MV-4-11 (cell line): ENCODE measurements around the gene SH3BP4.
A peak's percentile ranks its signal among the peaks of the same experiment; 100 is the strongest.

Source experiments
- DNase-seq: peaks from one replicate; lab custom pipeline; 2025; lab: John Stamatoyannopoulos, UW

The SH3BP4 gene

GRCh38 chr2:234998404-234999211 lies 46.8 kb downstream of the SH3BP4 start:
- DNase-seq: no peak

DNA sequence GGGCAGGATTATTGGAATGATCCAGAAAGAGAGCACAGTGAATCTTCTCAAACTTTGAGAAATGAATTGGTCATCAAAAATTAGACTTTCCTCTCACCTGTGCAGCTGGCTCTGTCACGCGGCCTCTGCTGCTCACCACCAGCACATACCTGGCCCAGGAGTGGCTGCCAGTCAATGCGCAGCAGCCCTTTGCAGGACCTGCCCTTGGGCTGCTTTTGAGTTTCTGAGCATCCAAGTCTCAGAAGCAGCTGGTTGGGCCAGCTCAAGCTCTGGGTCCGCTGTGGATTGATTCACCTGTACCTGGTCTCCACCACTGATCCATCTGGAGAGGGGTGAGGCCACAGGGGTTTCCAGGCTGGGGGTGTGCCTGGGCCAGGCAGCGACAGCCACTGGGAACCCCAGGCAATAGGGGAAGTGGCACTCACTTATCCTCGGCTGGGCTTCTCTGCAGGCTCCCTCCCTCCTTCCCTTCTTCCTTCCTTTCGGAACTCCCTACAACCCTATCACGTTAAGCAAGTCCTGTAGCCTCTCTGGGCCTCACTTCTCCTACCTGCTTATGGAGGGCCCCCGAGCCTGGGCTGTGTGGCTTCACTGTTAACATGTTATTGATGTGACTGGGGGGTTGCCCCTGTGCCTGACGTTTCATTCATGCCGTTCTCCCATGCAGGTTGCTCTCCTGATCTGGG lies 48.1 kb downstream of the SH3BP4 start:
- DNase-seq: no peak

DNA sequence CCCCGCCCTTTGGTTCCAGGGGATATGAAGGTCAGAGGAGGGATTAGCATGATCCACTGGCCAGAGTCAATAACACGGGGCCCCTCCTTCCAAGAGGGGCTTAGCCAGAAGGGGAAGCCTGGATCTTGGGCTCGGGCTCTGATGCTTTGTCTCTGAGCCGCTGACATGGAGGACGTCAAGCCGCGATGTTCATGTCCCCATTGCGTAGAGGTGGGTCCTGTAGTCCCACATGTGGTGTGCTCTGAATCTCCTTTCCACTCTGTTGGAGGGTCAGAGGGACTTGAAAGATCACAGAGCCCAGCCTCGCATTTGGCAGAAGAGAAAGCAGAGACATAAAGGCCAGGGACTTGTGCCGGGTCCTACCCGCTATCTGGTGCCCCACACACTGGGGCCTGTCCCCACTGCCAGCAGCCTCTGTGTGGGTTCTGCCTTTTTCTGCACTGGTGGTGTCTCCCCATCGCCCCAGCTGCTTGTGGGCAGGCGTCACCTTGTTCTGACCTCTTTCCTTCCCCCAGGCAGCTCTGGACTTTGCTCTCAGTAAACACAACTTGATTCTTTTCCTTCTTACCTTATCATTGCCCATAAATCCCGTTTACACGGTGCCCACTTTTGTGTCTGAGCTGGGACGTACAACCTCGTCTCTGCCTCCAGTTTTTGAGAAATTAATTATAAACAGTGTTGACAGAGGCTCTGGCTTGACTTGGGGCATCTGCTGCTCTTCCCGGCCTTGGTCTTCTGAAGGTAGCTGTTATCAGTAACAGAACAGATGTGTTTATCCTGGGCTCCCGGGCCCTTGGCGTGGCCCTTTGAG lies 48.8 kb downstream of the SH3BP4 start:
- DNase-seq: no peak

DNA sequence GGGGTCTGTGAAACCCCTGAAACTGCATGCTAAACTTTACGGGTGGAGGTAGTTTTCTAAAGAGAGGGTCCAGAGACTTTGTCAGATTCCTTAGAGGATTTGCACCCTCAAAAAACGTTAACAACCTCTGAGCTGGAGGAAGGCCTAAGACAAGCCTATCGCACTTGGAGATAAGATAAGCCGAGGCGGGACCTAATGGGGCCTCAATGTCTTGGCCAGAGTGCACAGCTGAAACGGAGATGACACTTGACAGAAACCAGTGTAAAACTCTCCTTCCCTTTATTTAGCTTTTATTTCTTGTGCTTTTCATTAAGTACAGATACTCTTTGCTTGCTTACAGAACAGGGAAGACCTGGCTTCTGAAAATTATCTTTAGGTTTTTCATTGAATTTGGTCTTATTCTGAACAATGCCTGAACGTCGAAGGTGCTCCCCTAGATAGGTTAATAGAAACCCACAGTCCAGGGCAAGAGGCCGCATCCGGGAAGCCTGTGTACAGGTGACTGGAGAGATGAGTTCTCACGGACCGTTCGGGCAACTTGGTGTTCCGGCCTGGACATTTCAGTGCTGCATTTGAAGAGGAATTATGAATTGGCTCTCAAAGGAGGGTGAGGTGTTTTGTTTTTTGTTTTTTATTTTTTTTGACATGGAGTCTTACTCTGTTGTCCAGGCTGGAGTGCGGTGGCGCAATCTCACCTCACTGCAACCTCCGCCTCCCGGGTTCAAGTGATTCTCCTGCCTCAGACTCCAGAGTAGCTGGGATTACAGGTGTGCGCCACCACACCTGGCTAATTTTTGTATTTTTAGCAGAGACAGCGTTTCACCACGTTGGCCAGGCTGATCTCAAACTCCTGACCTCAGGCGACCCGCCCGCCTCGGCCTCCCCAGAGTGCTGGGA lies 49.7 kb downstream of the SH3BP4 start:
- no peak for DNase-seq

DNA sequence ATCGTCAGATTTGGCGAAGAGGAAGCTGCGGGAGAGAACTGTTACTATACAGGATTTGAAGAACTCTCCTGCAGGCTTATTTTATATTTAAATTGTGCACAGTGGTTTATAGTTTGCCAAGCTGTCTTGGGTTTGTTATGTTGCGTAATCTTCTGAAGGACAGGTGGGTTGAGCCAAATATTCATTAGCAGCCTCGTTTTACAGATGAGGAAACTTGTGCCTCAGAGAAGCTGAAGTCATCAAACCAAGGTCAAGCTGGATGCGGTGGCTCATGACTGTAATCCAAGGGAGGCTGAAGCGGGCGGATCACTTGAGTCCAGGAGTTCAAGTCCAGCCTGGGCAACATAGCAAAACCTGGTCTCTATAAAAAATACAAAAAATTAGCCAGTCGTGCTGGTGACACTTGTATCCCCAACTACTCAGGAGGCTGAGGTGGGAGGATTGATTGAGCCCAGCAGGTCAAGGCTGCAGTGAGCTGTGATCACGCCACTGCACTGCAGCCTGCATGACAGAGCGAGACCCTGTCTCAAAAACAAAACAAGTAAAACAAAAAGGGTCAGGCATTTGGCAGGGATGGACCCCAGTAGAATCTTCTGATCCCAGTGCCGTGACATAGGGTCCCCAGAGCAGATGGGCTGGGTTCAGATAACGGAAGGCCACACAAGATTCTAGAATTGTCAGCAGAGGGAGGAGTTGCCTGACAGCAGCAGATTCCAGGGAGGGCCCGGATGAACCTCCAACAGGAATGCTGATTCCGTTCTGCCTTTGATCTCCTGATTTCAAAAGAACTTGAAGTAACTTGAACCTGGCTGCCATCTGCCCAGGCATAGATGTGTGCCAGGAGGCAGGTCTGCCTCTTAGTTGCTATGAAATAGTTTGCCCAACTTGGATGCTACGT lies 50.6 kb downstream of the SH3BP4 start:
- DNase-seq: peak; percentile 84

- no peak for DNase-seq
Measured at GRCh38 chr2:235003096-235003775, 51.4 kb downstream of the SH3BP4 start.

DNA sequence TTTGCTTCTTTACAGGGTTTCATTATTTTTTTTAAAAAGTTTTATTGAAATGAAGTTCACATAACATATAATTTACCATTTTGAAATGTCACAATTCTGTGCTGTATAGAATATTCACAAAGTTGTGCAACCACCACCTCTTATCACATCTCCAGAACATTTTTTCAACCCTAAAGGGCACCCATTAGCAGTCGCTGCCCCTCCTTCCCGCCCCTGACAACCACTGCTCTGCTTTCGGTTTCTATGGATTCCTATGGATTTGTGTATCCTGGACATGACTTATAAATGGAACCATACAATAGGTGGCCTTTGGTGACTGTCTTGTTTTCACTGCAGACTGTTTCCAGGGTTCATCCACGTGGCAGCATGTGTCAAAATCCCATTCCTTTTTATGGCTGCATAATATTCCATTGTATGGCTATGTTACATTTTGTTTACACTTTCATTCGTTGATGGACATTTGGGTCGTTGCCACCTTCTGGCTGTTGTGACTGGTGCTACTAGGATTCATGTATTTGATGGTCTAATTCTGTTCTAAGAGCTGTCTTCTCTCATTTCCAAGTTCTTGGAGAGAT lies 52.6 kb downstream of the SH3BP4 start:
- DNase-seq: no peak

GRCh38 chr2:235005023-235005422 lies 53.2 kb downstream of the SH3BP4 start:
- DNase-seq: no peak

- DNase-seq: no peak
Measured at GRCh38 chr2:235005603-235006259, 53.9 kb downstream of the SH3BP4 start.

DNA sequence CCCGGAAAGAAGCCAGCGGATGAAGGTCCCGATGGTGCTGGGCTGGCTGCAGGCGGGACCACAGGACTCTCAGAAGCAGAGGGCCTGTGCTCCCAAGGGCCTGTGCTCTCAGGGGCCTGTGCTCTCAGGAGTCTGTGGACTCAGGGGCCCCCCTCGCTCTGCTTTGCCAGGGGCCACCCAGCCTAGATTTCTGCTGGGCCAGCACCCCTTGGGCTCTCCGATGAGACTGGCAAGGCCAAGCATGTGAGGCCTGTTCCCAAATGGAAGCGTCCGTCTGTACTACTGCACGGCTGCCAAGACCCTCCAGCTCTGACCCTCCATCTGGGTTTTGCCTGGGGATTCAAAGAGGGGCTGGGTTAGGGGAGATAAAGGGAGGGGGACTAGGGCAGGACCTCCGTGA lies 54.6 kb downstream of the SH3BP4 start:
- no peak for DNase-seq

DNA sequence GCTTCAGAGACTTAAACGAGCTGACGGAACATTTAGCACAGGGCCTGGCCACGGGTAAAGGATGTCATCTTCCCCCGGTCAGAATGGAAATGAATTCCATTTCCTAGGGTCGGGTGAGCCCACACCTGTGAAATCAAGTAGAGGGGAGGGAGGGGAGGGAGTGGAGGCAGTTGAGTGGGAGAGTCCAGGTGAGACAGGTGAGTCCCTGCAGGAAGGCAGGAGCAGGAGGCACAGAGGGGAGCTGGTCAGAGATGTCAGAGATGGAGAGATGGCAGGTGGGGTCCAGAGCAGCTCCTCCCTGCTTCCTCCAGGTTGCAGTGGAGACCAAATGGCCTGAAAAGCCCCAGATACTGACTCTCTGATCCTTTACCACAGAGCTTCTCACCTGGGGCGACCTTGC lies 55.2 kb downstream of the SH3BP4 start:
- DNase-seq: no peak

GRCh38 chr2:235007664-235008457 lies 56.0 kb downstream of the SH3BP4 start:
- no peak for DNase-seq

DNA sequence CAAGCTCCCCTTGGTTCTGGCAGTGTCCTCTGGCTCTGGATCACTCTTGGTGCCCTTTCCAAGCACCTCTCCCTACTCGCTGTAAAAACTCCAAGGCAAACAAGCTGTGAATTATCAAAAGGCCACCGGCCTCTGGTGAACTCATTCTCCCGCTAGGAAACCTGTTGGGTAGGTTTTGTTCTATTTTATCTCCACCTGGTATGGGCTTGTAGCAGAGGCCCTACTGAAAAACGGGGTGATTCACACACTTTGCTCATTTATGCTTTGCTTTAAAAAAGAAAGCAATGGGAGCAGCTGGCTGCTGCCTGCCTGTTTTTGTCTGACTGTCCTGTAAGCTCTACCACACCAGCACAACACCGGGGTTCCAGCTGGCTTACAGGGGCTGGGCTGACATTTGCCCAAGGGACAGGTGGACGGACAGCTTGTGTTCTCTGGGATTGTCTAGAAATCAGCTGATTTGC lies 56.8 kb downstream of the SH3BP4 start:
- no peak for DNase-seq

GRCh38 chr2:235009081-235009480 lies 57.3 kb downstream of the SH3BP4 start:
- DNase-seq: no peak

- no peak for DNase-seq
Measured at GRCh38 chr2:235010117-235010714, 58.4 kb downstream of the SH3BP4 start.

DNA sequence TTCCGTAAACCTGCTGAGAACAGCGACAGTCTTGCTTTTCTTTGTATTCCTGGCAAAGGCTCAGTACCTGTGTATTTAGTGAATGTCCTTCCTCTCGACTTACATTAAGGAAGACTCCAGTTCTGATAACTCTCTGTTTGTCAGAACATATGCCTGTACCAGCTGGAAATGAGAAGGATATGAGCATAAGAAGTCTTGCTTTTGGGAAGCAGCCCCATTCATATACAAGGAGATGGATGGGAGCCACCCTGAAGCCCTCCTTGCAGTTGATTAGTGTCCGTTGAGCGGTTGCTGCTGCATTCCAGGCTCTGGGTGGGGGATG lies 59.8 kb downstream of the SH3BP4 start:
- no peak for DNase-seq

DNA sequence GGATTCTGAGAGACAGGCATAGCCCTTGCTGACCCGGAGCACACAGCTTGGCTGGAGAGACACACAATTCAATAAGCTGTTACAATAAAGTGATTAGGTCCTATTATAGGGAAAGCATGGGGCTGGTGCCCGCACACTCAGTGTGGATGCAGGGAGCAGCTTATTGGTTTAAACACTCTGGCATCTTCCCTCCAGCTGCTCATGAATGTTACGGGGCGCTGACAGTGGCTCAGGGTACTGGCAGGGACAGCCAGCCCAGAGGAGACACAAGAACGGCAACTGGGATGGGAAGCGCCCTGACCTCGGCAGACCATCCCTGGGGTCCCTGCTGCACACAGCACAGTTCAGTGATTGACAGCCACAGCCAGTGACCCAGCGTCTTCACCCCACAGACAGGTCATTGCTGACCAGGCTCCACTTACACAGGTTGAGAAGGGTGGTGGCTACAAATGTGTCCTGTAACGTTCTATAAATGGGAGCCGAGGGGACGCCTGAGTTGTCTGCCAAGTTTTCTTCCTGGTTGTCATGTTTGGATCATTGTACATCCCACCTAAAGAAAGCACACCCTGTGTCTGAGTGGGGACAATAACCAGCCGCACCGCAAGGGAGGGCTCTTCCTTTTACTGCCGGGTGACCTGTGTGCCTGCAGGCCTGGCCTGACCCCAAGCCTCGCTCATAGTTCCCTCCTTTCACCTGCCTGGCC lies 60.3 kb downstream of the SH3BP4 start:
- no peak for DNase-seq
